Subcutaneous adipose tissue (tissue), 4 donors: ENCODE data around the gene TMEM233. TPM values are rescaled to one million over a fixed set of nuclear protein-coding genes. Genes with fewer than 3 reads are reported as not detected.

Source experiments
- total RNA-seq, 4 donors: library from RNA; depleted of rRNA; stranded (reverse); fragments of >200 nt; gene quantifications; one replicate each; pipeline ENCODE4 v1.1.0, GENCODE V29; 2016
- TF ChIP-seq, protein P1 (sequence below): fragments of 450-650 bp; IDR thresholded peaks from one replicate; pipeline ENCODE4 v1.5.1; 2016; ENCODE audit warnings: low read depth, mild to moderate bottlenecking, control low read depth, antibody characterized with exemption, moderate library complexity

Gene TMEM233
- total RNA-seq, 4 donors from 2014 or later = 0.17 to 0.82 (median 0.41) TPM

- TF ChIP-seq, protein P1, sequence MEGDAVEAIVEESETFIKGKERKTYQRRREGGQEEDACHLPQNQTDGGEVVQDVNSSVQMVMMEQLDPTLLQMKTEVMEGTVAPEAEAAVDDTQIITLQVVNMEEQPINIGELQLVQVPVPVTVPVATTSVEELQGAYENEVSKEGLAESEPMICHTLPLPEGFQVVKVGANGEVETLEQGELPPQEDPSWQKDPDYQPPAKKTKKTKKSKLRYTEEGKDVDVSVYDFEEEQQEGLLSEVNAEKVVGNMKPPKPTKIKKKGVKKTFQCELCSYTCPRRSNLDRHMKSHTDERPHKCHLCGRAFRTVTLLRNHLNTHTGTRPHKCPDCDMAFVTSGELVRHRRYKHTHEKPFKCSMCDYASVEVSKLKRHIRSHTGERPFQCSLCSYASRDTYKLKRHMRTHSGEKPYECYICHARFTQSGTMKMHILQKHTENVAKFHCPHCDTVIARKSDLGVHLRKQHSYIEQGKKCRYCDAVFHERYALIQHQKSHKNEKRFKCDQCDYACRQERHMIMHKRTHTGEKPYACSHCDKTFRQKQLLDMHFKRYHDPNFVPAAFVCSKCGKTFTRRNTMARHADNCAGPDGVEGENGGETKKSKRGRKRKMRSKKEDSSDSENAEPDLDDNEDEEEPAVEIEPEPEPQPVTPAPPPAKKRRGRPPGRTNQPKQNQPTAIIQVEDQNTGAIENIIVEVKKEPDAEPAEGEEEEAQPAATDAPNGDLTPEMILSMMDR = no peak
These were observed 84.9 kb downstream of the TMEM233 start for GRCh38 chr12:119678459-119678858.

- TF ChIP-seq, protein P1 = no peak
These were observed 85.5 kb downstream of the TMEM233 start for GRCh38 chr12:119679081-119679480.

DNA sequence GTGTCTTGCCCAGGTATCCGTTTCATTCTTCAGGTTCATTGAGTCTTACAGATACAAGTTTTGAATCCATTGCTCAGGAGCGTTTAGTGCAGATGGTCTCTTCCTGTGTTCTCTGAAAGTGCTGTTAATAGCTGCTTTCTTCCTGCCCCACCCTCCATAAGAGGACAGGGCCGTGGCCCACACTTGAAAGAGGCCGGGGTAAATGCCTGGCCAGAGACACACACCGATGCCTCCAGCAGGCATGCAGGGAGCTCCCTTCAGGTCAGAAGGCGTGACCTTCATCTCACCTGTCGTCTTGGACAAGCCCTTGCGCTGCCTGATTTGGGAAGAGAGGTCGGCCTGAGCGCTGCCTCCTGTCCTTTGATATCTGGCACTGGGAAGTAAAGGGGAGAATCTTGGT is 85.9 kb downstream of the TMEM233 start:
- TF ChIP-seq, protein P1 = no peak

GRCh38 chr12:119681111-119681510 is 87.5 kb downstream of the TMEM233 start:
- TF ChIP-seq, protein P1 = no peak

GRCh38 chr12:119681728-119682638 is 88.4 kb downstream of the TMEM233 start:
- TF ChIP-seq, protein P1 = no peak

GRCh38 chr12:119682639-119683252 is 89.2 kb downstream of the TMEM233 start:
- TF ChIP-seq, protein P1 = no peak

DNA sequence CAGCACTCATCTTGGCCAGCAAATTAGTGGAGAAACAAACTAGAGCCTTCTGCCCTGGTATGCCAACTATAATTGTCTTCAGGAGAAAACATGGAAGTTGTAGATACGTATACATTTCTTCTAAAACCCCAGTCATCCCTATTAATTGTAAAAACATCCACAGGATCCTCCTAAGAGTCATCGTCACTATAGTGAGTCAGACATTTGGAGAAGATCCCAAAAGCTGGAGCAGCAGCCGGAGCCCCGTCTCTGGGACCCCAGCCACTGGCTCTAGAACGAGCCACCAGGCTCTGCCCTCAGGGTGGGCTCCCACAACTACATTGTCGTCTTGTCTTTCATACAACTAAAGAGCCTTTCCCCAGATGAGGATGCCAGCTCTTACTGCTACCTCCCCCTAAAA is 89.8 kb downstream of the TMEM233 start:
- TF ChIP-seq, protein P1 = no peak
